ENCODE results near the gene MICA. TPM values are rescaled to one million over a fixed set of nuclear protein-coding genes. Genes with fewer than 3 reads are reported as not detected.

MICA gene
- total and polyA plus RNA-seq, 9 of the 15 experiments (the other 6 are each of a cell fraction or from before 2014, with no cell fraction given), result 11.8 to 24.6 (median 16.7) TPM

DNA sequence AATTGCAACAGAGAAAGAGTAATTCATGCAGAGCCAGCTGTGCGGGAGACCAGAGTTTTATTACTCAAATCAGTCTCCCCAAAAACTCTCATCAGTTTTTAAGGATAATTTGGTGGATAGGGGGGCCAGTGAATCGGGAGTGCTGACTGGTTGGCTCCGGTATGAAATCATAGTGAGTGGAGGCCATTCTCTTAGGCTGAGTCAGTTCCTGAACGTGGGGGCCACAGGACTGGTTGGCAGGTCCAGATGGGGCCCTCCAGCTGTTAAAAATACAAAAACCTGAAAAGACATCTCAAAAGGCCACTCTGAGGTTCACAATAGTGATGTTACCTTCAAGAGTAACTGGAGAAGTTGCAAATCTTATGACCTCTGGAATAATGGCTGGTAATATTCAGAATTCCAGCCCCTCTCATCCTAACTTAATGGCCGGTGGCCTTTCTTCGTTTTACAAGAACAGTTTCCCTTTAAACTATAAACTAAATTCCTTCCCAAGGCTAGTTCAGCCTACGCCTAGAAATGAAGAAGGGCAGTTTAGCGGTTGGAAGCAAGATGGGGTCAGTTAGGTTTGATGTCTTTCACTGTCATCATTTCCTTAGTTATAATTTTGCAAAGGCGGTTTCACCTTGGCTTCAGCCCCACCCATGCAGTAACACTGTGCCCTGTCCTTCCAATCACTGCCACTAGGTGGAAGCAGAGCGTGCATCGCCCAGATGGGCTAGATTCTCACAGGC is 6.8 kb upstream of the MICA start (continued):
- TF ChIP-seq, protein P1, sequence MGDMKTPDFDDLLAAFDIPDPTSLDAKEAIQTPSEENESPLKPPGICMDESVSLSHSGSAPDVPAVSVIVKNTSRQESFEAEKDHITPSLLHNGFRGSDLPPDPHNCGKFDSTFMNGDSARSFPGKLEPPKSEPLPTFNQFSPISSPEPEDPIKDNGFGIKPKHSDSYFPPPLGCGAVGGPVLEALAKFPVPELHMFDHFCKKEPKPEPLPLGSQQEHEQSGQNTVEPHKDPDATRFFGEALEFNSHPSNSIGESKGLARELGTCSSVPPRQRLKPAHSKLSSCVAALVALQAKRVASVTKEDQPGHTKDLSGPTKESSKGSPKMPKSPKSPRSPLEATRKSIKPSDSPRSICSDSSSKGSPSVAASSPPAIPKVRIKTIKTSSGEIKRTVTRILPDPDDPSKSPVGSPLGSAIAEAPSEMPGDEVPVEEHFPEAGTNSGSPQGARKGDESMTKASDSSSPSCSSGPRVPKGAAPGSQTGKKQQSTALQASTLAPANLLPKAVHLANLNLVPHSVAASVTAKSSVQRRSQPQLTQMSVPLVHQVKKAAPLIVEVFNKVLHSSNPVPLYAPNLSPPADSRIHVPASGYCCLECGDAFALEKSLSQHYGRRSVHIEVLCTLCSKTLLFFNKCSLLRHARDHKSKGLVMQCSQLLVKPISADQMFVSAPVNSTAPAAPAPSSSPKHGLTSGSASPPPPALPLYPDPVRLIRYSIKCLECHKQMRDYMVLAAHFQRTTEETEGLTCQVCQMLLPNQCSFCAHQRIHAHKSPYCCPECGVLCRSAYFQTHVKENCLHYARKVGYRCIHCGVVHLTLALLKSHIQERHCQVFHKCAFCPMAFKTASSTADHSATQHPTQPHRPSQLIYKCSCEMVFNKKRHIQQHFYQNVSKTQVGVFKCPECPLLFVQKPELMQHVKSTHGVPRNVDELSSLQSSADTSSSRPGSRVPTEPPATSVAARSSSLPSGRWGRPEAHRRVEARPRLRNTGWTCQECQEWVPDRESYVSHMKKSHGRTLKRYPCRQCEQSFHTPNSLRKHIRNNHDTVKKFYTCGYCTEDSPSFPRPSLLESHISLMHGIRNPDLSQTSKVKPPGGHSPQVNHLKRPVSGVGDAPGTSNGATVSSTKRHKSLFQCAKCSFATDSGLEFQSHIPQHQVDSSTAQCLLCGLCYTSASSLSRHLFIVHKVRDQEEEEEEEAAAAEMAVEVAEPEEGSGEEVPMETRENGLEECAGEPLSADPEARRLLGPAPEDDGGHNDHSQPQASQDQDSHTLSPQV (IDR thresholded peaks at IDR 0.05), result peak; percentile 90
- no peak for TF ChIP-seq PHB2 (IDR thresholded peaks at IDR 0.05; ENCODE audit: low read depth)
- TF ChIP-seq, protein P2, sequence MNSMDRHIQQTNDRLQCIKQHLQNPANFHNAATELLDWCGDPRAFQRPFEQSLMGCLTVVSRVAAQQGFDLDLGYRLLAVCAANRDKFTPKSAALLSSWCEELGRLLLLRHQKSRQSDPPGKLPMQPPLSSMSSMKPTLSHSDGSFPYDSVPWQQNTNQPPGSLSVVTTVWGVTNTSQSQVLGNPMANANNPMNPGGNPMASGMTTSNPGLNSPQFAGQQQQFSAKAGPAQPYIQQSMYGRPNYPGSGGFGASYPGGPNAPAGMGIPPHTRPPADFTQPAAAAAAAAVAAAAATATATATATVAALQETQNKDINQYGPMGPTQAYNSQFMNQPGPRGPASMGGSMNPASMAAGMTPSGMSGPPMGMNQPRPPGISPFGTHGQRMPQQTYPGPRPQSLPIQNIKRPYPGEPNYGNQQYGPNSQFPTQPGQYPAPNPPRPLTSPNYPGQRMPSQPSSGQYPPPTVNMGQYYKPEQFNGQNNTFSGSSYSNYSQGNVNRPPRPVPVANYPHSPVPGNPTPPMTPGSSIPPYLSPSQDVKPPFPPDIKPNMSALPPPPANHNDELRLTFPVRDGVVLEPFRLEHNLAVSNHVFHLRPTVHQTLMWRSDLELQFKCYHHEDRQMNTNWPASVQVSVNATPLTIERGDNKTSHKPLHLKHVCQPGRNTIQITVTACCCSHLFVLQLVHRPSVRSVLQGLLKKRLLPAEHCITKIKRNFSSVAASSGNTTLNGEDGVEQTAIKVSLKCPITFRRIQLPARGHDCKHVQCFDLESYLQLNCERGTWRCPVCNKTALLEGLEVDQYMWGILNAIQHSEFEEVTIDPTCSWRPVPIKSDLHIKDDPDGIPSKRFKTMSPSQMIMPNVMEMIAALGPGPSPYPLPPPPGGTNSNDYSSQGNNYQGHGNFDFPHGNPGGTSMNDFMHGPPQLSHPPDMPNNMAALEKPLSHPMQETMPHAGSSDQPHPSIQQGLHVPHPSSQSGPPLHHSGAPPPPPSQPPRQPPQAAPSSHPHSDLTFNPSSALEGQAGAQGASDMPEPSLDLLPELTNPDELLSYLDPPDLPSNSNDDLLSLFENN (IDR thresholded peaks at IDR 0.05; ENCODE audit: low read depth in 2 of 2, low read length in 2 of 2), result 0 out of 4 replicates have a peak, but pooled peaks of 1 of the 2 experiments have one; percentile 11
- TF ChIP-seq PTTG1 (tag; IDR thresholded peaks at IDR 0.05; ENCODE audit: low read depth), result 0 out of 2 replicates have a peak, but pooled peaks have one; percentile 20
- TF ChIP-seq, protein P3, sequence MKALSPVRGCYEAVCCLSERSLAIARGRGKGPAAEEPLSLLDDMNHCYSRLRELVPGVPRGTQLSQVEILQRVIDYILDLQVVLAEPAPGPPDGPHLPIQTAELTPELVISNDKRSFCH (CRISPR knock-in tag; IDR thresholded peaks at IDR 0.05), result no peak
- TF ChIP-seq, protein P3 (tag; IDR thresholded peaks at IDR 0.05), result 0 out of 2 replicates have a peak, but pooled peaks have one; percentile 30
- no peak for TF ChIP-seq ZBED1 (IDR thresholded peaks at IDR 0.05)
